SK-N-SH treated with all-trans-retinoic acid at 6 μM for 48 hours (cell line): ENCODE results near the gene CYBA.

ENCODE experiments used
- OSR1 ChIP-seq: fragments of 250-450 bp; sonication (Bioruptor Pico); IDR thresholded peaks from 2 replicates; pipeline ENCODE4 v1.8.0; 2022; ENCODE audit warnings: moderate library complexity, mild to moderate bottlenecking, inconsistent platforms
- ZC3H10 ChIP-seq: fragments of 250-450 bp; sonication (Bioruptor Pico); IDR thresholded peaks from 2 replicates; pipeline ENCODE4 v1.5.1; 2021; ENCODE audit warnings: mild to moderate bottlenecking, moderate library complexity
- TF ChIP-seq, protein P1 (sequence below): fragments of 250-450 bp; sonication (Bioruptor Pico); IDR thresholded peaks from 2 replicates; pipeline ENCODE4 v1.8.0; 2020; ENCODE audit warnings: mild to moderate bottlenecking, moderate library complexity, borderline replicate concordance

DNA sequence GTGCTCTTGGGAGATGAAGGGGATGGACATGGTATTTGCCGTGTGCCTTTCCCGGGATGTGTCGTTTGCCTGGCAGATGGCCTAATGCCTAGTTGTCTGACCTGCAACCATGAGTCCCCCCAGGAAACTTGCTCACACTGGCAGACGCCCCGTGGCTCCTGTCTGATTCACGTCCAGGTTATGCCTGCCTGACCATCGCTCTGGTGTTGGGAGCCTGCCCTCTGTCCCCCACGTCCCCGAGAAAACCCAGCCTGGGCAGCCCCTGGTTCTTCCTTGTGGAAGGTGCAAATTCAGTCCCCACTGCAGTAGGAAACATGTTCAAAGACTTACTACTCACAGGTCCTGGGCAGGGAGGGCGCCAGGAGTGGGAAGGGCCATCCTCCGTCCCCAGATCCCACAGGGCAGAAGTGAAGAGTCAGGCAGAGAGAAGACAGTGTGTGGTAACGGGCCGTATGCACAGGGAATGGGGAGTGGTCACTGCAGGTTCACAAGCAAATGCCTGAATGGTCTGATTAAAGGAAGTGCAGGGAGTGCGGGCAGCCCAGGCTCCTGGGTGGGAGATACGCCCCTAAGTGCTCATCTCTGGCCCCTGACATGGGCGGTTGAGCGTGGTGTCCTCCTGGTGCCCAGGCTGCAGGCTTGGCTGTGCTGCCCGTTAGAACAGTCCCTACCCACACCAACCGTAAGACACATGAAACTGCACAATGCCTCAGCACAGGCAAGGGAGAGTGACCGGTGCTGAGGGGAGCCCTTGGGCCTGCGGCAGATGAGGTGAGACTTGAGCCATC, 39.7 kb upstream of the CYBA start:
- TF ChIP-seq ZC3H10 (CRISPR knock-in tag) = no peak
- TF ChIP-seq, protein P1, sequence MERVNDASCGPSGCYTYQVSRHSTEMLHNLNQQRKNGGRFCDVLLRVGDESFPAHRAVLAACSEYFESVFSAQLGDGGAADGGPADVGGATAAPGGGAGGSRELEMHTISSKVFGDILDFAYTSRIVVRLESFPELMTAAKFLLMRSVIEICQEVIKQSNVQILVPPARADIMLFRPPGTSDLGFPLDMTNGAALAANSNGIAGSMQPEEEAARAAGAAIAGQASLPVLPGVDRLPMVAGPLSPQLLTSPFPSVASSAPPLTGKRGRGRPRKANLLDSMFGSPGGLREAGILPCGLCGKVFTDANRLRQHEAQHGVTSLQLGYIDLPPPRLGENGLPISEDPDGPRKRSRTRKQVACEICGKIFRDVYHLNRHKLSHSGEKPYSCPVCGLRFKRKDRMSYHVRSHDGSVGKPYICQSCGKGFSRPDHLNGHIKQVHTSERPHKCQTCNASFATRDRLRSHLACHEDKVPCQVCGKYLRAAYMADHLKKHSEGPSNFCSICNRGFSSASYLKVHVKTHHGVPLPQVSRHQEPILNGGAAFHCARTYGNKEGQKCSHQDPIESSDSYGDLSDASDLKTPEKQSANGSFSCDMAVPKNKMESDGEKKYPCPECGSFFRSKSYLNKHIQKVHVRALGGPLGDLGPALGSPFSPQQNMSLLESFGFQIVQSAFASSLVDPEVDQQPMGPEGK = no peak
- no peak for TF ChIP-seq OSR1
